EL (cell line): ENCODE results near the gene CYSRT1.
"Not testable (repeated sequence)": the region's sequence is repeated elsewhere in the genome, so short reads cannot be mapped to it uniquely, and the experiment has no call there.

Experiments
- DNase-seq: peaks from one replicate; pipeline ENCODE4 v3.0.0-alpha.2; 2016

Gene CYSRT1

DNA sequence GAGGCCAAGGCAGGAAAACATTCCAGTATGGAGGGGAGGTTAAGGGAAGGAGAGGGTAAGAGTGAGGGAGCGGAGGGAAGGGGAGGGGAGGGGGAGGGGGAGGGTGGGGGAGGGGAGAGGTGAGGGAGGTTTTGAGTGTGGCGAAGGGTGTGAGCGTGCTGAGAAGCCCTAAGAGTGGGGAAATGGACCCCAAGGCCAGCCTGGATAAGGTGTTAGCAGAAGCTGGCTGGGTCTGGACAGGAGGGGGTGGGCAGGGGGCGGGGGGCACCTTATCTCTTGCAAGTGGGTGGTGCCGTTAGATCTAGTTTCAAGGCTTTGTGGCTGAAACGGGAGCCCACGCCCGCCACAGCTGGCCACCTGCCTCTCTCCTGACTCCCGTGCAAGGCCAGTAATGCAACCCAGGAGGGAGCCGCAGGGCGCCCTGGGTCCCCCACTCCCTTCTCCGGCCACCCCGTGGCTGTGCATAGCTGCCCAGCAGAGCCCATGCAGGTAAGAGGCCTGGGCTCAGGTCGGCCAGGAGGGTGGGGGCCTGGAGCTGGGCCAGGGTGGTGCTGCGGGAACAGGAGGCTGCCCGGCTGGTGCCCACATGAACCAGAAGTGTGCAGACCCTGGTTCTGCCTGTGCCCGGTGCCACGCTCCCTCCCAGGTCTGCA, 3.0 kb downstream of the CYSRT1 start:
- no peak for DNase-seq

DNA sequence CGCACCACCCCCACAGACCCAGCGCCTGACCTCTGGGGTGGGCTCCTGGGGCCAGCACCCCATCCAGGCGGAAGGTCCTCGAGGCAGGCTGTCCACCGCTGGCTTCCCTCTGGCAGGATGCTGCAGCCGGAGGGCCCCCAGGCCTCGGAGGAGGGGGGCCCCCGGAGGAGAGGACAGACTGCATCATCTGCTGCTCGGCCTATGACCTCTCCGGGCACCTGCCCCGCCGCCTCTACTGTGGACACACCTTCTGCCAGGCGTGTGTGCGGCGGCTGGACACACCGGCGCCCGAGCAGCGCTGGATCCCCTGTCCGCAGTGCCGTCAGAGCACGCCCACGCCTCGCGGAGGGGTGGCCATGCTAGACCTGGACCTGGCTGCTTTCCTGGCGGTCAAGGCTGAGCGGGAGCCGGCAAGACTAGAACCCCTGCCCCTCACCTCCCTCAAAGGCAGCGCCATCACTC, 3.6 kb downstream of the CYSRT1 start:
- no peak for DNase-seq

GRCh38 chr9:137228968-137229896, 4.3 kb downstream of the CYSRT1 start:
- DNase-seq = no peak

DNA sequence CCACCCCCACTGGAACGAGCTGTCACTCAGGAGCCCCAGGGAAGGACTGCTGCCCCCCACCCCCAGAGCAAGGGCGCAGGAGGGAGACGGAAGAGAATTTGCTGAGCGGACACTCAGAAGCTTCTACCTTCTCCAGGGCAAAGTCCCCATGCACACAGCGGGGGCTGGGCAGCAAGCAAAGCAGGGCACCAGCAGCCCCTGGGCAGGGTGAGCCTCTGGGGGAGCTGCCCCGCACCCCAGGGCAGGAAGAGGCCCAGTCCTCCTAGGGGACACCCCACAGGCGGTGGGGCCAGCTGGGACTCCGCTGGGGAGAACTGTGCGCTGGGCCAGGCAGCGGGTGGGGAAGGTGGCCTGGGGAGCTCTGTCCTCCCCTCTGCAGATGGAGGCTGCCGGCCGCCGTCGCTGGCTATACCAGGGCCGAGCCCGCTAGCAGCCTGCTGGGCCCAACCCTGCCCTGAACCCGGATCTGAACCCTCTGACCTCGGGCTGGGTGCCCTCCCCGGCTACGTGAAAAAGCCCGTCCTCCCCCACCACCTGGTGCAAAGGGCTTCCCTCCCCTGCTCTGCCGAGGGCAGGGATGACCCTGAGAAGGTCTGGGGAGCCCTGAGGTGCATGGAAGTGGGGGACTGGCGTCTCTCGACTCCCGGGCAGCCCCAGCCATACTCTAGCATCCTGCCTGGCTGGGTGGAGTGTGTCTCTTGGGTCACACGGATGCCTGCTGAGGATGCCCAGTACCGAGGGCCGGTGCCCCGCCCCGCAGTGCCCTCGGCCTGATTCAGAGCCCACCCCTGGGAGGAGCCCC, 5.1 kb downstream of the CYSRT1 start:
- DNase-seq = no peak

DNA sequence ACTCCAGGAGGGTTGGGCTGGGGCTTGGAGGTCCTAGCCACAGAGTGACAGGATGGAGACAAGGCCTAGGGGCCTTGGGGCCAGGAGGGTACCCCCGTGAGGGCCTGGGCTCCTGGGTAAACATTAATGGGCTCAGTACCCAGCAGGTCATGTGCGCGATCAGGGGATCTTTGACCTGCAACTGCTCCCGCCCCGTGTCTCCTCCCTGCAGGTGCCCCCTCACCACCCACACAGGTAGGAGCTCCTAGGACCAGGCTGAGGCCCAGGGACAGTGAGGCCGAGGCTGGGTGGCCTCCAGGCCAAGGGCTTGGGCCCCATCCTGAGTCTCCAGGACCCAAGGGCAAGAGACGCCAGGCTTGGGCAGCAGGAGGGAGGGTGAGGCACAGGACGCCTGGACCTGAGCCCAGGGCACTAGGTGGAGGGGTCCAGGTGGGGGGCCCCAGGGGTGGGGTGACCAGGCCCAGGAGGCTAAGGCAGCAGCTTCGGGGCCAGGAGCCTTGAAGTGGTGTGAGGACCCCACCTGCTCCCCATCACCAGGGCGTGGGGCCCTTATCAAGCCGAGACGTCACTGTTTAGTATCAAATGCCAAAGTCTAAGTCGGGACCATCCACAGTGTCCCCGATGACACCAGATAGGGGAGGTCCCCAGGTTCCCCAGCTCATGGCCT, 5.9 kb downstream of the CYSRT1 start, which contains the start of gene SLC34A3:
SLC34A3 (plus strand) TSS at position 197 of the 667 bp plus-strand sequence. CDS start 802 bp downstream, outside the sequence.
- no peak for DNase-seq

GRCh38 chr9:137231372-137232039, 6.5 kb downstream of the CYSRT1 start:
- no peak for DNase-seq

DNA sequence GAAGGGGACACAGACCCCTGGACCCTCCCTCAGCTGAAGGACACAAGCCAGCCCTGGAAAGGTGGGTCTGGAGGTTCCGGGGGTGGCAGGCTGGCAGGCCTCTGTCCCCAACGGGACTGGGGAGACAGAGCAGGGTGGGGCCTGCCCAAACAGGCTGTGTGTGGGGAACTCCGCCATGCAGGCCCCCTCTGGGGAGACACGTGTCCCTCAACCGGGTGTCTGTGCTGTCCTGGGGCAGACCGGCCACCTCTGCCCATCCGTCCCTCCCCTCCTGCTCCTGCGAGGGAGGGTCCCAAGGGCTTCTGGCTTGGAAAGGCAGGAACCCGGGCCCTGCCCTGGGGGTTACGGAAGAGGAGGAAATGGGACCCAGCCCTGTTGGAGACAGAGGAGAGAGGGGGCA, 7.1 kb downstream of the CYSRT1 start:
- no peak for DNase-seq

DNA sequence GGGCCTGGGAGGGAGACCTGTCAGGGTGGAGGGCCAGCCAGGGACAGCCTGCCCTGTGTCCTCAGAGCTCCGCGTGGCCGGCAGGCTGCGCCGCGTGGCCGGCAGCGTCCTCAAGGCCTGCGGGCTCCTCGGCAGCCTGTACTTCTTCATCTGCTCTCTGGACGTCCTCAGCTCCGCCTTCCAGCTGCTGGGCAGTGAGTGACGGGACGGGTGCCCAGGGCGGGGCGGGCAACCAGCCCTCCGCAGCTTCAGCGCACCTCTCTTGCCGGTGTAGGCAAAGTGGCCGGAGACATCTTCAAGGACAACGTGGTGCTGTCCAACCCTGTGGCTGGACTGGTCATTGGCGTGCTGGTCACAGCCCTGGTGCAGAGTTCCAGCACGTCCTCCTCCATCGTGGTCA, 7.5 kb downstream of the CYSRT1 start:
- DNase-seq = no peak

- DNase-seq = no peak
Measured at GRCh38 chr9:137233143-137233980, 8.4 kb downstream of the CYSRT1 start.

- DNase-seq = no peak
Measured at GRCh38 chr9:137234055-137234697, 9.2 kb downstream of the CYSRT1 start.

GRCh38 chr9:137234758-137235423, 9.9 kb downstream of the CYSRT1 start:
- DNase-seq = no peak

- no peak for DNase-seq
Measured at GRCh38 chr9:137235424-137236237, 10.7 kb downstream of the CYSRT1 start.

- peak; percentile 77 for DNase-seq
Measured at GRCh38 chr9:137236238-137236935, 11.4 kb downstream of the CYSRT1 start.

DNA sequence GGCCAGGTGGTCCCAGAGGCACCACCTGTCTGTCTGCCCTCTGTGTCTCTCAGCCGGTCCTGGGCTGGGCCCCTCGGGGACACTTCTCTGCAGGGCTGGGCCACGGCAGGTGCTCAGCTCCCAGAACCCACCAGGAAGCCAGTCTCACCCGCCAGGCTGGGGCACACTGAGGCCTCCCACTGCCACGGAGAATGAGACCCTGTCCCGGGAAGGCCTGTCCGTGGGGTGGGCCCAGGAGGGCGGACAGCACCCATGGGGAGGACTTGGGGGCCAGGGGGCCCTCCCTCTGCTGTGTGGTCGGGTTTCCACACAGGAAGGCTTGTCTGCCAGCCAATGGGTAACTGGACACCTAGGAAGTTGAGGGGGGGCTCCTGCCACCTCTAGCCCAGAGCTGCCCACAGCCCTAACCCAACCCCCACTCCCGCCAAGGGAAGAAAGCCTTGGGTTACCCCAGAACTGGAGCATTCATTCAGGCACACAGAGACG, 12.0 kb downstream of the CYSRT1 start:
- no peak for DNase-seq

DNA sequence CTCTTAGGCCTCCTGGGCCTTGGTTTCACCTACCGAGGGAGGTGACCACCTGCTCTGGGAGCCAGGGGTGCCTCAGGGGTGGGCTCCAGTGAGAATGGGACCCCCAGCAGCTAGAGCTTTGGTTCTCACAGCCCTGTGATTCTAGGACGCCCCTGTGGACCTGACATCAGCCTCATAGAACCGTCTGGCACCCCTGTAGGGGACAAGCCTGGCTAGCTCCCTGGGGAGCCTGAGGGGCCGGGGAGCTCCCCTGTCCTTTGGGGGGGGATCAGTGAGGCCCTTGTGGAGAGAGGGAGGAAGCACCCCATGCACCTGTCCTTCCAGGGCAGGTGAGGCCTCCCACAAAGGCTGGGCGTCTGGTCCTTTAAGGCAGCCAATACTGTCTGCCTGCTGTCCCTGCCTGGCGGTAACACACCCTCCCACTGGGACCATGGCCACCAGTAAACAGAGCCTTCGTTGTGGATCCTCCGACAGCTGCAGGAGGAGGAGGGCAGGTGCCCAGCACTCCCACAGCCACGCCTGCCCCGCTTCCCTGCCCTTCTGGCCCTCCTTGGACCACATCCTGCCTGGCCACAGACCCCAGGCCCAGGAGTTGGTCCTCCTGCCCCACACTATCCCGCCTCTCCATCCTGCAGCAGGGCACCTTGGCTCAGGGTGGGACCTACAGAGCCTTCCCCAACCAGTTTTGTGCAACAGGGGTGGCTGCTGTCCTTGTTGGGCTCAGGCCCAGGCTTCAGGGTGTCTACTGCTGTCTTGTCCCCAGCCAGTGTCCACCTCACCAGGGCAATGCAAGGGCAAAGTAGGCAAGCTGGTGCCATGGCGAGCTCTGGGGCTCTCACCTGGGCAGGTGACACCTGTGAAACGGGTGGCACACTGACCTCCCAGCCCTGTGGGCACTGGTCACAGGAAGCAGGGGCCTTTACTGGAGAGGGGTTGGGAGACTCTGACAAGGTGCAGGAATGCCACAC, 13.1 kb downstream of the CYSRT1 start:
- no peak for DNase-seq

DNA sequence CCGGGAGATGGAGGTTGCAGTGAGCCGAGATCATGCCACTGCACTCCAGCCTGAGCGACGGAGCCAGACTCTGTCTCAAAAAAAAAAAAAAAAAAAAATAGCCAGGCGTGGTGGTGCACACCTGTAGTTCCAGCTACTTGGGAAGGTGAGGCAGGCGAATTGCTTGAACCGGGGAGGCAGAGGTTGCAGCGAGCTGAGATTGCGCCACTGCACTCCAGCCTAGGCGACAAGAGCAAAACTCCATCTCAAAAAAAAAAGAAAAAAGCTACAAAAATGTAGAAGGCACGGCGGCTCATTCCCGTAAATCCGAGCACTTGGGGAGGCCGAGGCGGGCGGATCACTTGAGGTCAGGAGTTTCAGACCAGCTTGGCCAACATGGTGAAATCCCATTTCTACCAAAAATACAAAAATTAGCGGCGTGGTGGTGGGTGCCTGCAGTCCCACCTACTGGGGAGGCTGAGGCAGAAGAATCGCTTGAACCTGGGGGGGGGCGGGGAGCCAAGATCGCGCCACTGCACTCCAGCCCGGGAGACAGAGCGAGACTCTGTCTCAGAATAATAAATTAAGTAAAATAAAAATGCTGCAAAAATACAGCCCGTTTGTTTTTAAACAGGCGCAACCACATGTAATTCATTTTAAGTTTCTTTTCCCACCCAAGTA, 14.7 kb downstream of the CYSRT1 start:
- DNase-seq = not testable (repeated sequence)
